H1 (cell line): ENCODE results near the gene TPO. TPM values are rescaled to one million over a fixed set of nuclear protein-coding genes. Genes with fewer than 3 reads are reported as not detected.

Experiments
- CTCF ChIA-PET: fragments of 300-600 bp; sonication (Branson Sonifier 250); formaldehyde crosslinking; loops from one replicate; lab custom pipeline; 2021; ENCODE audit not compliant: partially characterized antibody; lab: Charles Lee
- POLR2A ChIA-PET: fragments of 300-600 bp; sonication (Branson Sonifier 250); formaldehyde crosslinking; loops from one replicate; lab custom pipeline; 2021; ENCODE audit warnings: inconsistent platforms; ENCODE audit not compliant: partially characterized antibody; lab: Charles Lee
- DNase-seq, 2 experiments: peaks; one replicate each; pipeline versions ENCODE4 v3.0.0 to v3.0.0-alpha.2; 2010 to 2022; ENCODE audit warnings: low spot score in 2 of 2, low read depth in 1 of 2, mixed read lengths in 1 of 2
- FAIRE-seq: peaks from 2 replicates; lab custom pipeline; 2011; peaks lifted over from hg19 to GRCh38; lab: Jason Lieb, UNC
- H2AFZ ChIP-seq: 2 replicates; pipeline ENCODE4 v1.8.1; 2012; ENCODE audit warnings: low read length, inconsistent platforms
- H2AK5ac ChIP-seq: 2 replicates; pipeline ENCODE4 v1.6.1; 2013; ENCODE audit warnings: low read depth, low read length
- H2BK120ac ChIP-seq: replicated peaks from 2 replicates; pipeline ENCODE3; 2013; ENCODE audit warnings: low read depth, low read length, inconsistent platforms
- H2BK12ac ChIP-seq: 2 replicates; pipeline ENCODE4 v1.6.1; 2013; ENCODE audit warnings: low read depth, low read length
- H2BK15ac ChIP-seq: 2 replicates; pipeline ENCODE4 v1.6.1; 2013; ENCODE audit warnings: low read length
- H2BK20ac ChIP-seq: 2 replicates; pipeline ENCODE4 v1.6.1; 2013; ENCODE audit warnings: low read length
- H2BK5ac ChIP-seq: 2 replicates; pipeline ENCODE4 v1.6.1; 2013; ENCODE audit warnings: low read depth, low read length
- H3K14ac ChIP-seq: 2 replicates; pipeline ENCODE4 v1.6.1; 2013; ENCODE audit warnings: inconsistent platforms; ENCODE audit not compliant: insufficient read length
- H3K18ac ChIP-seq: 2 replicates; pipeline ENCODE4 v1.6.1; 2013; ENCODE audit warnings: low read length; ENCODE audit errors: extremely low read depth
- H3K23ac ChIP-seq: 2 replicates; pipeline ENCODE4 v1.6.1; 2013; ENCODE audit warnings: inconsistent platforms; ENCODE audit not compliant: insufficient read length
- H3K23me2 ChIP-seq: 2 replicates; pipeline ENCODE4 v1.6.1; 2013; ENCODE audit warnings: low read depth, low read length
- H3K27ac ChIP-seq: 2 replicates; pipeline ENCODE4 v1.6.1; 2011; ENCODE audit warnings: low read depth, low read length, inconsistent platforms
- H3K27me3 ChIP-seq, 4 experiments: replicated peaks in 1 of 4; 1 replicate in 1 of 4; 2 replicates in 3 of 4; pipeline versions ENCODE4 v1.6.1 to v1.8.1; 2011 to 2013; ENCODE audit warnings: low read length in 3 of 4, mild to moderate bottlenecking in 3 of 4, inconsistent platforms in 2 of 4, mixed read lengths in 2 of 4, moderate library complexity in 1 of 4; ENCODE audit not compliant: control insufficient read depth in 3 of 4, insufficient read depth in 3 of 4; ENCODE audit errors: extremely low read depth in 1 of 4
- H3K36me3 ChIP-seq, 4 experiments: 2 replicates each; pipeline versions ENCODE4 v1.6.1 to v1.8.1; 2011 to 2013; ENCODE audit warnings: mild to moderate bottlenecking in 4 of 4, low read length in 3 of 4, moderate library complexity in 2 of 4, control low read depth in 1 of 4, inconsistent platforms in 1 of 4; ENCODE audit not compliant: insufficient read depth in 4 of 4, control insufficient read depth in 2 of 4
- H3K4ac ChIP-seq: replicated peaks from 2 replicates; pipeline ENCODE3; 2013; ENCODE audit warnings: low read length, low read depth, mixed read lengths, inconsistent platforms; ENCODE audit not compliant: insufficient read length
- H3K4me1 ChIP-seq, 4 experiments: replicated peaks in 1 of 4; 1 replicate in 1 of 4; 2 replicates in 3 of 4; pipeline versions ENCODE4 v1.6.1 to v1.8.1; 2011 to 2013; ENCODE audit warnings: low read length in 3 of 4, inconsistent platforms in 2 of 4, mixed read lengths in 1 of 4; ENCODE audit not compliant: insufficient read depth in 4 of 4, control insufficient read depth in 3 of 4
- H3K4me2 ChIP-seq, 2 experiments: 2 replicates each; pipeline versions ENCODE4 v1.6.1 to v1.8.1; 2011 to 2013; ENCODE audit warnings: low read depth in 2 of 2, low read length in 2 of 2, control low read depth in 1 of 2, inconsistent platforms in 1 of 2, mild to moderate bottlenecking in 1 of 2; ENCODE audit not compliant: insufficient read depth in 1 of 2
- H3K4me3 ChIP-seq, 4 experiments: fragments of 200-600, 300-600 bp in 1 of 4; sonication (generic), shearing (Covaris generic), sonication (Bioruptor Twin) in 1 of 4; 2 replicates each; pipeline versions ENCODE4 v1.5.1 to v1.8.1; 2011 to 2016; ENCODE audit warnings: low read length in 4 of 4, low read depth in 3 of 4, control low read depth in 2 of 4, inconsistent platforms in 2 of 4, mild to moderate bottlenecking in 2 of 4, mixed read lengths in 1 of 4, moderate library complexity in 1 of 4; ENCODE audit not compliant: insufficient read depth in 2 of 4; ENCODE audit errors: extremely low read depth in 1 of 4
- H3K56ac ChIP-seq: replicated peaks from 2 replicates; pipeline ENCODE3; 2013; ENCODE audit warnings: low read depth, mild to moderate bottlenecking, mixed read lengths, low read length, inconsistent platforms; ENCODE audit not compliant: insufficient read length
- H3K79me1 ChIP-seq: 2 replicates; pipeline ENCODE4 v1.6.1; 2013; ENCODE audit warnings: low read depth, low read length, control low read depth
- H3K79me2 ChIP-seq, 2 experiments: 2 replicates each; pipeline versions ENCODE4 v1.6.1 to v1.8.1; 2012 to 2013; ENCODE audit warnings: low read length in 2 of 2, mild to moderate bottlenecking in 2 of 2, inconsistent platforms in 1 of 2; ENCODE audit not compliant: insufficient read depth in 2 of 2, control insufficient read depth in 1 of 2
- H3K9ac ChIP-seq, 4 experiments: replicated peaks in 1 of 4; 1 replicate in 1 of 4; 2 replicates in 3 of 4; pipeline versions ENCODE4 v1.6.1 to v1.8.1; 2011 to 2013; ENCODE audit warnings: low read depth in 3 of 4, low read length in 3 of 4, control low read depth in 2 of 4, mild to moderate bottlenecking in 2 of 4, moderate library complexity in 2 of 4, inconsistent platforms in 1 of 4; ENCODE audit errors: extremely low read depth in 1 of 4
- H3K9me3 ChIP-seq, 2 experiments: 2 replicates each; pipeline versions ENCODE4 v1.6.1 to v1.8.1; 2012 to 2013; ENCODE audit warnings: mild to moderate bottlenecking in 2 of 2, moderate library complexity in 2 of 2, control low read depth in 1 of 2, inconsistent platforms in 1 of 2, low read depth in 1 of 2, low read length in 1 of 2, mixed read lengths in 1 of 2; ENCODE audit not compliant: insufficient read depth in 2 of 2
- H4K20me1 ChIP-seq, 2 experiments: replicated peaks in 1 of 2; 2 replicates each; pipeline versions ENCODE3 to v1.8.1; 2011 to 2013; ENCODE audit warnings: inconsistent platforms in 2 of 2, low read length in 2 of 2, mild to moderate bottlenecking in 1 of 2; ENCODE audit not compliant: insufficient read depth in 2 of 2, control insufficient read depth in 1 of 2
- H4K5ac ChIP-seq: 2 replicates; pipeline ENCODE4 v1.6.1; 2013; ENCODE audit warnings: low read length, low read depth, mixed read lengths, inconsistent platforms; ENCODE audit not compliant: insufficient read length
- H4K8ac ChIP-seq: 2 replicates; pipeline ENCODE4 v1.8.0; 2013; ENCODE audit warnings: mild to moderate bottlenecking, moderate library complexity, low read length, inconsistent platforms; ENCODE audit not compliant: insufficient read depth; ENCODE audit errors: extremely low read depth
- H4K91ac ChIP-seq: replicated peaks from 2 replicates; pipeline ENCODE3; 2013; ENCODE audit warnings: low read length, mixed read lengths, inconsistent platforms; ENCODE audit not compliant: insufficient read length
- RNF2 ChIP-seq: fragments of 200-900, 300-1000 bp; sonication (generic); IDR thresholded peaks from 2 replicates; pipeline ENCODE4 v1.7.1; 2016; ENCODE audit warnings: borderline replicate concordance, low read depth, mild to moderate bottlenecking, antibody characterized with exemption, low read length; ENCODE audit not compliant: poor library complexity, severe bottlenecking; ENCODE audit errors: missing control alignments
- RXRA ChIP-seq: IDR thresholded peaks from 2 replicates; pipeline ENCODE4 v1.6.1; 2011; ENCODE audit warnings: low read depth, mild to moderate bottlenecking, low read length, moderate library complexity; ENCODE audit not compliant: insufficient read depth
- TEAD4 ChIP-seq: IDR thresholded peaks from 2 replicates; pipeline ENCODE4 v1.6.1; 2012; ENCODE audit warnings: low read depth, low read length, inconsistent platforms, mixed read lengths
- WGBS, 2 experiments: shearing (Covaris generic) in 1 of 2; methylation state at CpG; one replicate each; pipeline versions ENCODE4 v1.1.6 to v1.1.7; 2013 to 2015; ENCODE audit warnings: low lambda C conversion rate in 2 of 2, mixed read lengths in 2 of 2, inconsistent platforms in 1 of 2, low coverage in 1 of 2, missing lambda C conversion rate in 1 of 2; ENCODE audit not compliant: insufficient replicate concordance in 2 of 2, insufficient coverage in 1 of 2, insufficient read length in 1 of 2; ENCODE audit errors: extremely low coverage in 1 of 2, missing lambda C conversion rate in 1 of 2; 5-methylcytosine and 5-hydroxymethylcytosine counted together
- polyA plus RNA-seq, 7 experiments: library from polyadenylated mRNA; depleted of rRNA in 3 of 7; stranded (reverse) in 5 of 7; unstranded in 2 of 7; fragments of >200 nt in 5 of 7; fragments of 200-250 nt in 2 of 7; gene quantifications; 1 replicate in 5 of 7; 2 replicates in 1 of 7; 4 replicates in 1 of 7; pipeline versions ENCODE4 v1.2.1 to v1.2.3, GENCODE V29; 2011 to 2013; ENCODE audit warnings: missing spikeins in 2 of 7, mixed read lengths in 2 of 7
- total RNA-seq: library from RNA; stranded (reverse); fragmentation: NEBNext Ultra II Directional; extraction: Animal tissue kit (Norgen Biotek cat#: 25700); gene quantifications from 2 replicates; pipeline ENCODE4 v1.2.1, GENCODE V29; 2021

The TPO gene
- total and polyA plus RNA-seq, 2 of the 8 experiments (the other 6 are each of a cell fraction or from before 2014, with no cell fraction given): not detected

- no peak overlapping the region for H3K56ac ChIP-seq
- peak overlapping the region; percentile 100 for H3K4ac ChIP-seq
- H4K91ac ChIP-seq: peak overlapping the region; percentile 44
- H4K5ac ChIP-seq: no peak overlapping the region
- H3K4me2 ChIP-seq: no peak overlapping the region
- no peaks in the 10 kb centered on the region for H3K23me2 ChIP-seq
- no peak overlapping the region for H3K23ac ChIP-seq
- no peak overlapping the region for H3K14ac ChIP-seq
- no peak overlapping the region for H3K27ac ChIP-seq
- 91% methylated on average over 9 of the region's 9 CpGs; no CpG with 5 or more reads in 1 of the 2 experiments for WGBS, 2 experiments
- H2BK15ac ChIP-seq: no peak overlapping the region
- peak overlapping the region; percentile 61; the same call in 1 of the 2 replicates for H2BK20ac ChIP-seq
- no peaks in the 10 kb centered on the region for H3K9me3 ChIP-seq
- H4K20me1 ChIP-seq: no peaks in the 10 kb centered on the region
- ChIA-PET CTCF (no interaction called here), POLR2A (no interaction called here)
- no peaks in the 10 kb centered on the region for H3K27me3 ChIP-seq
- H4K8ac ChIP-seq: no peak overlapping the region
- H2AFZ ChIP-seq: no peak overlapping the region
- no peak overlapping the region for H3K18ac ChIP-seq
- FAIRE-seq (no peak), DNase-seq (peak in 1 of 2 experiments; percentile 32)
- no peak overlapping the region for H3K9ac ChIP-seq
- no peaks in the 10 kb centered on the region for H3K79me2 ChIP-seq
- H2AK5ac ChIP-seq: no peak overlapping the region
- no peaks in the 10 kb centered on the region for H3K36me3 ChIP-seq
- peak overlapping the region; percentile 98; the same call in 1 of the 2 replicates for H2BK5ac ChIP-seq
- peak overlapping the region; percentile 28 for H2BK120ac ChIP-seq
- peaks cover 0 to 4% (median 0%) of the 10 kb centered on the region in 4 experiments; a peak in 2 of 7 replicates for H3K4me1 ChIP-seq
- no peak overlapping the region for H3K4me3 ChIP-seq
- no peaks in the 10 kb centered on the region for H3K79me1 ChIP-seq
- H2BK12ac ChIP-seq: peak overlapping the region; percentile 68; the same call in 1 of the 2 replicates
- TF ChIP-seq TEAD4: no peak
- no peak for TF ChIP-seq RNF2
- no peak for TF ChIP-seq RXRA
These were observed 76.2 kb downstream of the TPO start for GRCh38 chr2:1489486-1489885.
